ENCODE measurements around the gene ZBTB7C. TPM values are rescaled to one million over a fixed set of nuclear protein-coding genes. Genes with fewer than 3 reads are reported as not detected.

ZBTB7C gene
- total RNA-seq, 2 experiments from 2014 or later, result not detected

DNA sequence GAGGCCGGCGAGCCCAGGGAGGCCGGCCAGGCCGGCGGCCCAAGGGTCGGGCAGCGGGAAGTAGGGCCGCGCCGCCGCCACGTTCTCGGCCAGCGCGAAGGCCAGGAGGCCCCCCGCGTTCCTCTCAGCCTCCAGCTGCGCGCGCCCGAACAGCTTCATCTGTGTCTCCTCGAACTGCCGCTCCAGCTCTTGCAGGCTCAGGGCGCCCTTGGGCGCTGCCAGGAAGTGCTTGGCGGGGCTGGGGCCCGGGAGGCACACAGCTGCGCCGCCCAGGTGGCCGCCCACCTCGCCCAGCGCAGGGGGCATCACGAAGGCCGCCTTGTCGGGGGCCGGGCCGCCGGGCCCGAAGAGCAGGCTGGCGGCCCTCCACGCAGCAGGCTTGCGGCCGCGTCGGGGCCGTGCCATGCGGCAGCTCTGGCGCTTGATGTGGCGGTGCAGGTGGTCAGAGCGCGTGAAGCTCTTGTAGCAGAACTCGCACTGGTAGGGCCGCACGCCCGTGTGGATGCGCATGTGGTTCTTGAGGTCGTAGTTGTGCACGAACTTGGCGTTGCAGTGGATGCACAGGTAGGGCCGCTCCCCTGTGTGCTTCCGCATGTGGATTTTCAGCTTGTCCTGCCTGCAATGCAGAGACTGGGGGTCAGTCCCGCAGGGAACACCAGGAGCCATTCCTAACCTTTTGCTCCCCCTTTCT lies 379.7 kb downstream of the ZBTB7C start:
- no TSS peak for BruUV-seq (replicated peaks)
- H3K9me2 ChIP-seq (ENCODE audit: insufficient read depth, low read length), result no peaks in the 10 kb centered on the region
- H4K20me1 ChIP-seq (ENCODE audit: insufficient read depth, low read length), result no peaks in the 10 kb centered on the region
- no peak overlapping the region for H3K27ac ChIP-seq (ENCODE audit: low read depth, low read length, poor library complexity, severe bottlenecking)
- H3K36me3 ChIP-seq (ENCODE audit: insufficient read depth, low read length), result no peaks in the 10 kb centered on the region
- H3K79me2 ChIP-seq (ENCODE audit: insufficient read depth, low read depth, low read length), result no peaks in the 10 kb centered on the region
- H3K4me2 ChIP-seq (ENCODE audit: low read length), result no peak overlapping the region
- H3K4me3 ChIP-seq (ENCODE audit: low read depth, low read length, poor library complexity, severe bottlenecking), result no peak overlapping the region
- no peaks in the 10 kb centered on the region for H3K4me1 ChIP-seq (ENCODE audit: insufficient read depth, low read length, poor library complexity, severe bottlenecking)
- DNase-seq (ENCODE audit: low spot score), result no peak
- H3K9me3 ChIP-seq (ENCODE audit: low read length), result no peaks in the 10 kb centered on the region
- ChIA-PET CTCF (ENCODE audit: unreplicated experiment) (no interaction called here), POLR2A (no interaction called here)
- no peak overlapping the region for H2AFZ ChIP-seq (ENCODE audit: low read length)
- intact Hi-C loops (cut with micrococcal nuclease; ENCODE audit: unreplicated experiment), result no loop called here
- no peak for TF ChIP-seq CTCF (conservative IDR thresholded peaks at IDR 0.05; ENCODE audit: low read length)
- TF ChIP-seq EZH2phosphoT487 (IDR thresholded peaks at IDR 0.05; ENCODE audit: borderline replicate concordance, low read depth, low read length), result no peak

DNA sequence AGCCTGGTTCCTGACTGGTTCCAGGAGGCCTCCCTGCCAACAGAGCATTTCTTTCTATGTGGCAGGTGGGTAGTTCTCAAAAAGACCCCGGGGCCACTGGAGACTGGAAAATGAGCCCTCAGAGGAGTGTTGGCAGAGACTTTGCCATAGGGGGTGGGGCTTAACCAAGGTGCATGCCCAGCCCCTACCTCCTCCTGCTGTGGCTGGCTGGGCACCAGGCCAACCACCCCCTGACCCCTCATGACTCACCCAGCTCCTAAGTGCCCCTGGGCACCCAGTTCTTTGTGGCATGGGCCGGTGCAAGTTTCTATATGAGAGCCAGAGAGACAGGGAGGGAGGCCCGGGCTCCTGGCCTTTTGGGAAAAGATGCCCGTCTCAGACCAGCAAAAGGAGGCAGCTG lies 380.5 kb downstream of the ZBTB7C start:
- Histone ChIP-seq H3K36me3 (ENCODE audit: insufficient read depth, low read length) (no peaks in the 10 kb centered on the region), H3K9me2 (ENCODE audit: insufficient read depth, low read length) (no peaks in the 10 kb centered on the region), H2AFZ (ENCODE audit: low read length) (no peak overlapping the region), H3K4me3 (ENCODE audit: low read depth, low read length, poor library complexity, severe bottlenecking) (no peak overlapping the region), H3K27ac (ENCODE audit: low read depth, low read length, poor library complexity, severe bottlenecking) (no peak overlapping the region), H3K4me1 (ENCODE audit: insufficient read depth, low read length, poor library complexity, severe bottlenecking) (no peaks in the 10 kb centered on the region), H3K79me2 (ENCODE audit: insufficient read depth, low read depth, low read length) (no peaks in the 10 kb centered on the region), H3K4me2 (ENCODE audit: low read length) (no peak overlapping the region), H4K20me1 (ENCODE audit: insufficient read depth, low read length) (no peaks in the 10 kb centered on the region), H3K9me3 (ENCODE audit: low read length) (no peaks in the 10 kb centered on the region)
- ChIA-PET CTCF (ENCODE audit: unreplicated experiment) (interaction anchor here (0.6 kb wide), 1 partner anchor 254 kb away, joined by 3 read pairs; no protein-coding TSS in a partner anchor), POLR2A (no interaction called here)
- intact Hi-C loops (cut with micrococcal nuclease; ENCODE audit: unreplicated experiment), result no loop called here
- BruUV-seq (replicated peaks), result no TSS peak
- TF ChIP-seq EZH2phosphoT487 (IDR thresholded peaks at IDR 0.05; ENCODE audit: borderline replicate concordance, low read depth, low read length) (no peak), CTCF (conservative IDR thresholded peaks at IDR 0.05; ENCODE audit: low read length) (no peak)
- DNase-seq (ENCODE audit: low spot score), result no peak

- BruUV-seq (replicated peaks), result no TSS peak
- Histone ChIP-seq H3K36me3 (ENCODE audit: insufficient read depth, low read length) (no peaks in the 10 kb centered on the region), H2AFZ (ENCODE audit: low read length) (no peak overlapping the region), H3K9me3 (ENCODE audit: low read length) (no peaks in the 10 kb centered on the region), H3K79me2 (ENCODE audit: insufficient read depth, low read depth, low read length) (no peaks in the 10 kb centered on the region), H3K27ac (ENCODE audit: low read depth, low read length, poor library complexity, severe bottlenecking) (no peak overlapping the region), H3K4me1 (ENCODE audit: insufficient read depth, low read length, poor library complexity, severe bottlenecking) (no peaks in the 10 kb centered on the region), H3K4me3 (ENCODE audit: low read depth, low read length, poor library complexity, severe bottlenecking) (no peak overlapping the region), H4K20me1 (ENCODE audit: insufficient read depth, low read length) (no peaks in the 10 kb centered on the region), H3K4me2 (ENCODE audit: low read length) (no peak overlapping the region), H3K9me2 (ENCODE audit: insufficient read depth, low read length) (no peaks in the 10 kb centered on the region)
- TF ChIP-seq EZH2phosphoT487 (IDR thresholded peaks at IDR 0.05; ENCODE audit: borderline replicate concordance, low read depth, low read length) (no peak), CTCF (conservative IDR thresholded peaks at IDR 0.05; ENCODE audit: low read length) (no peak; the same call in 1 of the 2 replicates)
- CTCF ChIA-PET (ENCODE audit: unreplicated experiment), result interaction anchor here (0.6 kb wide), 1 partner anchor 253 kb away, joined by 3 read pairs; no protein-coding TSS in a partner anchor
- no peak for DNase-seq (ENCODE audit: low spot score)
- intact Hi-C loops (cut with micrococcal nuclease; ENCODE audit: unreplicated experiment), result no loop called here
- POLR2A ChIA-PET, result no interaction called here
Observed at GRCh38 chr18:48028081-48028480, 381.1 kb downstream of the ZBTB7C start.

Data from OCI-LY7 (cell line).